WTC11 (cell line): Measurements from ENCODE around the gene BCL11A. TPM values are rescaled to one million over a fixed set of nuclear protein-coding genes. Genes with fewer than 3 reads are reported as not detected.
A peak's percentile ranks its signal among the peaks of the same experiment; 100 is the strongest.

ENCODE experiments used
- ATAC-seq: fragments of 200-7000 bp; cut with Tn5 transposase; 2 replicates; pipeline ENCODE4 v1.10.0; 2021; ENCODE audit warnings: mild to moderate bottlenecking, moderate library complexity
- CTCF ChIA-PET: fragments of 300-600 bp; sonication (Branson Sonifier 250); formaldehyde crosslinking; loops from one replicate; lab custom pipeline; 2021; ENCODE audit warnings: antibody characterized with exemption; lab: Charles Lee
- POLR2A ChIA-PET: fragments of 350-600 bp; sonication (Branson Sonifier 250); formaldehyde crosslinking; loops from one replicate; lab custom pipeline; 2021; ENCODE audit warnings: antibody characterized with exemption; lab: Charles Lee
- DNase-seq: peaks from one replicate; pipeline ENCODE4 v3.0.0; 2021; ENCODE audit warnings: low spot score
- H3K27ac Mint-ChIP-seq: 2 replicates; pipeline ENCODE4 v1.8.0; 2021; ENCODE audit warnings: mixed read lengths
- H3K27me3 Mint-ChIP-seq: 2 replicates; pipeline ENCODE4 v1.8.0; 2021; ENCODE audit warnings: low read depth, mild to moderate bottlenecking, moderate library complexity, mixed read lengths
- H3K36me3 Mint-ChIP-seq: 2 replicates; pipeline ENCODE4 v1.8.0; 2021; ENCODE audit warnings: mixed read lengths
- H3K4me1 Mint-ChIP-seq: 2 replicates; pipeline ENCODE4 v1.8.0; 2022; ENCODE audit warnings: mixed read lengths
- H3K4me3 Mint-ChIP-seq: 2 replicates; pipeline ENCODE4 v1.8.0; 2021; ENCODE audit warnings: mild to moderate bottlenecking, moderate library complexity, mixed read lengths
- H3K9me3 Mint-ChIP-seq: 2 replicates; pipeline ENCODE4 v1.8.0; 2021; ENCODE audit warnings: mixed read lengths
- CBFB ChIP-seq: sonication (generic); formaldehyde crosslinking; IDR thresholded peaks from 2 replicates; pipeline ENCODE4 v1.8.1; 2022; ENCODE audit warnings: mild to moderate bottlenecking, low read depth, missing genetic modification reagents
- ETV6 ChIP-seq: sonication (generic); formaldehyde crosslinking; IDR thresholded peaks from 2 replicates; pipeline ENCODE4 v1.8.1; 2022; ENCODE audit warnings: mild to moderate bottlenecking, missing genetic modification reagents
- FOXJ3 ChIP-seq: sonication (generic); formaldehyde crosslinking; IDR thresholded peaks from 2 replicates; pipeline ENCODE4 v1.9.0; 2021; ENCODE audit warnings: missing genetic modification reagents, mild to moderate bottlenecking, borderline replicate concordance
- FOXK1 ChIP-seq: sonication (generic); formaldehyde crosslinking; IDR thresholded peaks from 2 replicates; pipeline ENCODE4 v1.8.0; 2022; ENCODE audit warnings: mild to moderate bottlenecking, moderate library complexity, missing genetic modification reagents
- FOXP1 ChIP-seq: sonication (generic); formaldehyde crosslinking; IDR thresholded peaks from 2 replicates; pipeline ENCODE4 v1.8.0; 2022; ENCODE audit warnings: missing genetic modification reagents, mild to moderate bottlenecking, moderate library complexity, borderline replicate concordance
- IRF2 ChIP-seq: sonication (generic); formaldehyde crosslinking; IDR thresholded peaks from 2 replicates; pipeline ENCODE4 v1.8.0; 2022; ENCODE audit warnings: low read depth, missing genetic modification reagents, borderline replicate concordance
- MYBL2 ChIP-seq: sonication (generic); formaldehyde crosslinking; IDR thresholded peaks from 2 replicates; pipeline ENCODE4 v1.8.1; 2023; ENCODE audit warnings: mild to moderate bottlenecking, moderate library complexity, missing genetic modification reagents
- NFE2L1 ChIP-seq: sonication (generic); formaldehyde crosslinking; IDR thresholded peaks from 2 replicates; pipeline ENCODE4 v1.8.1; 2023; ENCODE audit warnings: missing genetic modification reagents
- RELA ChIP-seq: sonication (generic); formaldehyde crosslinking; IDR thresholded peaks from 2 replicates; pipeline ENCODE4 v1.8.1; 2022; ENCODE audit warnings: missing genetic modification reagents, mild to moderate bottlenecking, borderline replicate concordance
- TCF7 ChIP-seq: sonication (generic); formaldehyde crosslinking; IDR thresholded peaks from 2 replicates; pipeline ENCODE4 v1.8.0; 2022; ENCODE audit warnings: mild to moderate bottlenecking, low read depth, missing genetic modification reagents, moderate library complexity
- ZNF423 ChIP-seq: fragments of 250-450 bp; sonication (Bioruptor Pico); IDR thresholded peaks from 2 replicates; pipeline ENCODE4 v2.1.2; 2022; ENCODE audit warnings: mild to moderate bottlenecking, moderate library complexity
- total RNA-seq: library from RNA; stranded (reverse); gene quantifications from 3 replicates; pipeline ENCODE4 v1.2.3, GENCODE V29; 2021
- TF ChIP-seq, protein P1 (sequence below): fragments of 250-450 bp; sonication (Bioruptor Pico); IDR thresholded peaks from 2 replicates; pipeline ENCODE4 v1.9.0; 2021; ENCODE audit warnings: mild to moderate bottlenecking
- TF ChIP-seq, protein P2 (sequence below): fragments of 250-450 bp; sonication (Bioruptor Pico); IDR thresholded peaks from 2 replicates; pipeline ENCODE4 v1.8.0; 2021; ENCODE audit warnings: mild to moderate bottlenecking
- TF ChIP-seq, protein P3 (sequence below): fragments of 250-450 bp; sonication (Bioruptor Pico); IDR thresholded peaks from 2 replicates; pipeline ENCODE4 v1.9.0; 2021; ENCODE audit warnings: moderate library complexity, mild to moderate bottlenecking, inconsistent platforms, borderline replicate concordance
- TF ChIP-seq, protein P4 (sequence below): sonication (generic); formaldehyde crosslinking; IDR thresholded peaks from 2 replicates; pipeline ENCODE4 v1.8.0; 2023; ENCODE audit warnings: missing genetic modification reagents
- TF ChIP-seq, protein P5 (sequence below): sonication (generic); formaldehyde crosslinking; IDR thresholded peaks from 2 replicates; pipeline ENCODE4 v1.8.1; 2022; ENCODE audit warnings: low read depth, missing genetic modification reagents, borderline replicate concordance
- TF ChIP-seq, protein P6 (sequence below): fragments of 200-600 bp; IDR thresholded peaks from 2 replicates; pipeline ENCODE4 v1.8.0; 2022; ENCODE audit warnings: antibody characterized with exemption
- TF ChIP-seq, protein P7 (sequence below): fragments of 250-450 bp; sonication (Bioruptor Pico); IDR thresholded peaks from 2 replicates; pipeline ENCODE4 v1.9.0; 2021; ENCODE audit warnings: mild to moderate bottlenecking

Gene BCL11A
- total RNA-seq, 1 experiment from 2014 or later, result 53.2 TPM

DNA sequence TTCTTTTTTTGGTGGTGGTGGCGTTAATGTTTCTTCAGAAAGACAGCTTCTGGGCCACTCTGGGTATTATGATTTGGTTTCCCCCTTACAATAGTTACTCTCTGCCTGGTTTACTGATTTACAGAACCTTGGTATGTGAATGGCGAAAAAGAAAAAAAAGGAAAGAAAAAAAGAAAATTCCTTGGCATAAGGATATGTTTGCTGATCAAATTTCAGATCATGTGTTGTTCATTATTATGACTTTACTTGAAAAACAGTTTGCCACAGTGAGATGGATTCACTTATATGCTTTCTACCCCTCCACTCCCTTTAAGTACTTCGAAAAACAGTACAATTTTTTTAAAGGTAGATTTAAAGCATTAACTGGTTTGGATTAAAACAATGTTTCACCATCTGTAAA, 21.0 kb downstream of the BCL11A start:
- no peaks in the 10 kb centered on the region for H3K9me3 Mint-ChIP-seq
- ChIA-PET POLR2A (no interaction called here), CTCF (interaction anchor here (2.6 kb wide), 1 partner anchor 18 kb away, joined by 9 read pairs; no protein-coding TSS in a partner anchor)

More for the DNA sequence above, 21.0 kb downstream of the BCL11A start:
- Mint-ChIP-seq H3K4me1 (peaks cover 98% of the 10 kb centered on the region), H3K36me3 (peaks cover 9% of the 10 kb centered on the region), H3K4me3 (peak overlapping the region; percentile 60), H3K27ac (peak overlapping the region; percentile 55; the same call in 1 of the 2 replicates), H3K27me3 (no peaks in the 10 kb centered on the region)
- TF ChIP-seq, protein P1, sequence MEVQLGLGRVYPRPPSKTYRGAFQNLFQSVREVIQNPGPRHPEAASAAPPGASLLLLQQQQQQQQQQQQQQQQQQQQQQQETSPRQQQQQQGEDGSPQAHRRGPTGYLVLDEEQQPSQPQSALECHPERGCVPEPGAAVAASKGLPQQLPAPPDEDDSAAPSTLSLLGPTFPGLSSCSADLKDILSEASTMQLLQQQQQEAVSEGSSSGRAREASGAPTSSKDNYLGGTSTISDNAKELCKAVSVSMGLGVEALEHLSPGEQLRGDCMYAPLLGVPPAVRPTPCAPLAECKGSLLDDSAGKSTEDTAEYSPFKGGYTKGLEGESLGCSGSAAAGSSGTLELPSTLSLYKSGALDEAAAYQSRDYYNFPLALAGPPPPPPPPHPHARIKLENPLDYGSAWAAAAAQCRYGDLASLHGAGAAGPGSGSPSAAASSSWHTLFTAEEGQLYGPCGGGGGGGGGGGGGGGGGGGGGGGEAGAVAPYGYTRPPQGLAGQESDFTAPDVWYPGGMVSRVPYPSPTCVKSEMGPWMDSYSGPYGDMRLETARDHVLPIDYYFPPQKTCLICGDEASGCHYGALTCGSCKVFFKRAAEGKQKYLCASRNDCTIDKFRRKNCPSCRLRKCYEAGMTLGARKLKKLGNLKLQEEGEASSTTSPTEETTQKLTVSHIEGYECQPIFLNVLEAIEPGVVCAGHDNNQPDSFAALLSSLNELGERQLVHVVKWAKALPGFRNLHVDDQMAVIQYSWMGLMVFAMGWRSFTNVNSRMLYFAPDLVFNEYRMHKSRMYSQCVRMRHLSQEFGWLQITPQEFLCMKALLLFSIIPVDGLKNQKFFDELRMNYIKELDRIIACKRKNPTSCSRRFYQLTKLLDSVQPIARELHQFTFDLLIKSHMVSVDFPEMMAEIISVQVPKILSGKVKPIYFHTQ (CRISPR knock-in tag), result no peak
- no peak for TF ChIP-seq TCF7 (CRISPR knock-in tag)
- no peak for TF ChIP-seq FOXK1 (CRISPR knock-in tag)
- TF ChIP-seq, protein P2, sequence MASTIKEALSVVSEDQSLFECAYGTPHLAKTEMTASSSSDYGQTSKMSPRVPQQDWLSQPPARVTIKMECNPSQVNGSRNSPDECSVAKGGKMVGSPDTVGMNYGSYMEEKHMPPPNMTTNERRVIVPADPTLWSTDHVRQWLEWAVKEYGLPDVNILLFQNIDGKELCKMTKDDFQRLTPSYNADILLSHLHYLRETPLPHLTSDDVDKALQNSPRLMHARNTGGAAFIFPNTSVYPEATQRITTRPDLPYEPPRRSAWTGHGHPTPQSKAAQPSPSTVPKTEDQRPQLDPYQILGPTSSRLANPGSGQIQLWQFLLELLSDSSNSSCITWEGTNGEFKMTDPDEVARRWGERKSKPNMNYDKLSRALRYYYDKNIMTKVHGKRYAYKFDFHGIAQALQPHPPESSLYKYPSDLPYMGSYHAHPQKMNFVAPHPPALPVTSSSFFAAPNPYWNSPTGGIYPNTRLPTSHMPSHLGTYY (CRISPR knock-in tag), result no peak
- TF ChIP-seq, protein P3, sequence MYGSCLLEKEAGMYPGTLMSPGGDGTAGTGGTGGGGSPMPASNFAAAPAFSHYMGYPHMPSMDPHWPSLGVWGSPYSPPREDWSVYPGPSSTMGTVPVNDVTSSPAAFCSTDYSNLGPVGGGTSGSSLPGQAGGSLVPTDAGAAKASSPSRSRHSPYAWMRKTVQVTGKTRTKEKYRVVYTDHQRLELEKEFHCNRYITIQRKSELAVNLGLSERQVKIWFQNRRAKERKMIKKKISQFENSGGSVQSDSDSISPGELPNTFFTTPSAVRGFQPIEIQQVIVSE (CRISPR knock-in tag), result no peak
- TF ChIP-seq IRF2 (CRISPR knock-in tag), result no peak
- no peak for TF ChIP-seq MYBL2 (CRISPR knock-in tag)
- TF ChIP-seq, protein P4, sequence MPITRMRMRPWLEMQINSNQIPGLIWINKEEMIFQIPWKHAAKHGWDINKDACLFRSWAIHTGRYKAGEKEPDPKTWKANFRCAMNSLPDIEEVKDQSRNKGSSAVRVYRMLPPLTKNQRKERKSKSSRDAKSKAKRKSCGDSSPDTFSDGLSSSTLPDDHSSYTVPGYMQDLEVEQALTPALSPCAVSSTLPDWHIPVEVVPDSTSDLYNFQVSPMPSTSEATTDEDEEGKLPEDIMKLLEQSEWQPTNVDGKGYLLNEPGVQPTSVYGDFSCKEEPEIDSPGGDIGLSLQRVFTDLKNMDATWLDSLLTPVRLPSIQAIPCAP (CRISPR knock-in tag), result no peak
- no peak for TF ChIP-seq FOXJ3 (CRISPR knock-in tag)
- no peak for TF ChIP-seq ZNF423 (CRISPR knock-in tag)
- TF ChIP-seq, protein P5, sequence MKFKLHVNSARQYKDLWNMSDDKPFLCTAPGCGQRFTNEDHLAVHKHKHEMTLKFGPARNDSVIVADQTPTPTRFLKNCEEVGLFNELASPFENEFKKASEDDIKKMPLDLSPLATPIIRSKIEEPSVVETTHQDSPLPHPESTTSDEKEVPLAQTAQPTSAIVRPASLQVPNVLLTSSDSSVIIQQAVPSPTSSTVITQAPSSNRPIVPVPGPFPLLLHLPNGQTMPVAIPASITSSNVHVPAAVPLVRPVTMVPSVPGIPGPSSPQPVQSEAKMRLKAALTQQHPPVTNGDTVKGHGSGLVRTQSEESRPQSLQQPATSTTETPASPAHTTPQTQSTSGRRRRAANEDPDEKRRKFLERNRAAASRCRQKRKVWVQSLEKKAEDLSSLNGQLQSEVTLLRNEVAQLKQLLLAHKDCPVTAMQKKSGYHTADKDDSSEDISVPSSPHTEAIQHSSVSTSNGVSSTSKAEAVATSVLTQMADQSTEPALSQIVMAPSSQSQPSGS (CRISPR knock-in tag), result no peak
- TF ChIP-seq, protein P6, sequence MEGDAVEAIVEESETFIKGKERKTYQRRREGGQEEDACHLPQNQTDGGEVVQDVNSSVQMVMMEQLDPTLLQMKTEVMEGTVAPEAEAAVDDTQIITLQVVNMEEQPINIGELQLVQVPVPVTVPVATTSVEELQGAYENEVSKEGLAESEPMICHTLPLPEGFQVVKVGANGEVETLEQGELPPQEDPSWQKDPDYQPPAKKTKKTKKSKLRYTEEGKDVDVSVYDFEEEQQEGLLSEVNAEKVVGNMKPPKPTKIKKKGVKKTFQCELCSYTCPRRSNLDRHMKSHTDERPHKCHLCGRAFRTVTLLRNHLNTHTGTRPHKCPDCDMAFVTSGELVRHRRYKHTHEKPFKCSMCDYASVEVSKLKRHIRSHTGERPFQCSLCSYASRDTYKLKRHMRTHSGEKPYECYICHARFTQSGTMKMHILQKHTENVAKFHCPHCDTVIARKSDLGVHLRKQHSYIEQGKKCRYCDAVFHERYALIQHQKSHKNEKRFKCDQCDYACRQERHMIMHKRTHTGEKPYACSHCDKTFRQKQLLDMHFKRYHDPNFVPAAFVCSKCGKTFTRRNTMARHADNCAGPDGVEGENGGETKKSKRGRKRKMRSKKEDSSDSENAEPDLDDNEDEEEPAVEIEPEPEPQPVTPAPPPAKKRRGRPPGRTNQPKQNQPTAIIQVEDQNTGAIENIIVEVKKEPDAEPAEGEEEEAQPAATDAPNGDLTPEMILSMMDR, result no peak
- TF ChIP-seq RELA (CRISPR knock-in tag), result no peak
- TF ChIP-seq FOXP1 (CRISPR knock-in tag), result no peak
- TF ChIP-seq, protein P7, sequence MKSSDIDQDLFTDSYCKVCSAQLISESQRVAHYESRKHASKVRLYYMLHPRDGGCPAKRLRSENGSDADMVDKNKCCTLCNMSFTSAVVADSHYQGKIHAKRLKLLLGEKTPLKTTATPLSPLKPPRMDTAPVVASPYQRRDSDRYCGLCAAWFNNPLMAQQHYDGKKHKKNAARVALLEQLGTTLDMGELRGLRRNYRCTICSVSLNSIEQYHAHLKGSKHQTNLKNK (CRISPR knock-in tag), result no peak
- no peak for TF ChIP-seq NFE2L1
- no peak for TF ChIP-seq ETV6
- no peak for TF ChIP-seq CBFB
- ATAC-seq (no peak), DNase-seq (no peak)
